Erythroblast (primary cell): ENCODE results near the gene GPR139.

Experiments
- GATA1 ChIP-seq: IDR thresholded peaks from 2 replicates; pipeline ENCODE4 v1.6.1; 2011; ENCODE audit warnings: low read depth, mild to moderate bottlenecking, control low read depth, low read length, moderate library complexity
- POLR2A ChIP-seq: IDR thresholded peaks from 2 replicates; pipeline ENCODE4 v1.6.1; 2011; ENCODE audit warnings: mild to moderate bottlenecking, low read length

DNA sequence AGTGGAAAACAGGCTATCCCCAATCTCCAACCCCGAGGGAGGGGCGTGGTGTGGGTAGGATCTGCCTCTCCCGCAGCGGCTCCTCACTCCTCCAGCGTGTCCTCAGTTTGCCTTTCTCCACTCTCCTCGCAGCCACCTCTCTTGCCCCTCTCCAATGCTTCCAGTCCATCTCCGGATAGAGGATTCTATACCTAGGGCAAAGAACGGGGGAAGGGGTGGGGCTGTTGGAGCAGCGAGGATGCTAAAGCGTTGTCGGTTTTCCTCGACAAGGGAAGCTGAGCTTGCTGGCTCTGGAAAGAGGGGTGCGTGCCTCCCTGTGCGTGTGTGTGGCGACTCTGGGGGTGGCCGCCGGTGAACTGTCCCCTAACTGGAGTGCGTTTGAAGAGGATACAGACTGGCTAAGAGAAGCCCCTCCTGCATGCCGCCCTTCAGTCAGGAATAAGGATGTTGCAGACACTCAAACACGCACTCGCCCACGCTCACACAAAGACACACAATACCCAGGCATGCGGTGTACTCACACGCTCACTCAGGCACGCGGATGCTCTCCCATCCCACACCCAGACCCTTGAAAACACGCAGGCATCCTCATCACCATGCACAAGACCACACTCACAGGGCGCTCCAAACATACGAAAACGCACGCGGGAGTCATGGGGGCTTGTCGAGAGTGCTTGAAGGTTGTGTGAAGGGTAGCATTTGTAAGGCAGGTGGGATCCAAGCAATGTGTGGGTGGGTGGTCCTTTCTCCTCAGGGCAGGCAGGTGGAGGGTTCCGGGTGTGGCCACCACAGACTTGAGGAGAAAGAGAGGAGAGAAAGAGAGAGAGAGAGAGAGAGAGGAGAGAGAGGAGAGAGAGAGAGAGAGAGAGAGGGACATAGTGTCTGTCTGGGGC, 655 bp upstream of the GPR139 start:
- no peak for TF ChIP-seq POLR2A
- no peak for TF ChIP-seq GATA1
